ENCODE measurements around the gene C12orf43.

DNA sequence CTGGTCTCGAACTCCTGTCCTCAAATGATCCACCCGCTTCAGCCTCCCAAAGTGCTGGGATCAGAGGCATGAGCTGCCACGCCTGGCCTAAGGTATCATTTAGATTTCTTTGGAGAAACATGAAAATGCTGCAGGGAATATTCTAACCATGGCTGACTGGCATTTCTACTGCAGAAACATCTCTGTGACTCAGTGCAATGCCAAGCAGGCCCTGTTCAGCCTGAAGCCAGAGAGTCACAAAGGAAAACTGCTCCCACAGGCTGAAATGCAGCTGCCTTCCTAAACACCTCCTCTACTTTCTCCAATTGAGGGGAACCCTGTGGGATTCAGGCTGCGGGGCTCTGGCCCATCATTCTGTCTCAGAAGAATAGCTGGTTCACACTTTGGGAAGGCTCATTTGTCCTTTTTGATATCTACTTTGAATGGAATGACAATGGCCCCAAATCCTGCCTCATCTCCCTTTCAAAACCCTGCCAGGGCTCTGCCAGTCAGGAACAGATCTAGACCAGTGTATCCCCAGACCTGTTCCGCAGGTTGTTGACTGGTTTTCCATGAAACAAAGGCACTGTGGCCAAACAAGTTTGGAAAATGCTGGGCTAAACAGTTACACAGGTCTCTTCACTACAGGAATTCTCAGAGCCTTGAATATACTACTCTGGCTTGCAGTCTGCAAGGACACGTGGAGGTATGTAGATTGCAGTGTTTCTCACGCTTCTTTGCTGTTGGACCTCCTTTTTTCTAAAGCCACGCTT is 7.8 kb downstream of the C12orf43 start:
- TF ChIP-seq, protein P1, sequence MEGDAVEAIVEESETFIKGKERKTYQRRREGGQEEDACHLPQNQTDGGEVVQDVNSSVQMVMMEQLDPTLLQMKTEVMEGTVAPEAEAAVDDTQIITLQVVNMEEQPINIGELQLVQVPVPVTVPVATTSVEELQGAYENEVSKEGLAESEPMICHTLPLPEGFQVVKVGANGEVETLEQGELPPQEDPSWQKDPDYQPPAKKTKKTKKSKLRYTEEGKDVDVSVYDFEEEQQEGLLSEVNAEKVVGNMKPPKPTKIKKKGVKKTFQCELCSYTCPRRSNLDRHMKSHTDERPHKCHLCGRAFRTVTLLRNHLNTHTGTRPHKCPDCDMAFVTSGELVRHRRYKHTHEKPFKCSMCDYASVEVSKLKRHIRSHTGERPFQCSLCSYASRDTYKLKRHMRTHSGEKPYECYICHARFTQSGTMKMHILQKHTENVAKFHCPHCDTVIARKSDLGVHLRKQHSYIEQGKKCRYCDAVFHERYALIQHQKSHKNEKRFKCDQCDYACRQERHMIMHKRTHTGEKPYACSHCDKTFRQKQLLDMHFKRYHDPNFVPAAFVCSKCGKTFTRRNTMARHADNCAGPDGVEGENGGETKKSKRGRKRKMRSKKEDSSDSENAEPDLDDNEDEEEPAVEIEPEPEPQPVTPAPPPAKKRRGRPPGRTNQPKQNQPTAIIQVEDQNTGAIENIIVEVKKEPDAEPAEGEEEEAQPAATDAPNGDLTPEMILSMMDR (IDR thresholded peaks at IDR 0.05; ENCODE audit: insufficient read depth, low read length) = no peak
- TF ChIP-seq, protein P2, sequence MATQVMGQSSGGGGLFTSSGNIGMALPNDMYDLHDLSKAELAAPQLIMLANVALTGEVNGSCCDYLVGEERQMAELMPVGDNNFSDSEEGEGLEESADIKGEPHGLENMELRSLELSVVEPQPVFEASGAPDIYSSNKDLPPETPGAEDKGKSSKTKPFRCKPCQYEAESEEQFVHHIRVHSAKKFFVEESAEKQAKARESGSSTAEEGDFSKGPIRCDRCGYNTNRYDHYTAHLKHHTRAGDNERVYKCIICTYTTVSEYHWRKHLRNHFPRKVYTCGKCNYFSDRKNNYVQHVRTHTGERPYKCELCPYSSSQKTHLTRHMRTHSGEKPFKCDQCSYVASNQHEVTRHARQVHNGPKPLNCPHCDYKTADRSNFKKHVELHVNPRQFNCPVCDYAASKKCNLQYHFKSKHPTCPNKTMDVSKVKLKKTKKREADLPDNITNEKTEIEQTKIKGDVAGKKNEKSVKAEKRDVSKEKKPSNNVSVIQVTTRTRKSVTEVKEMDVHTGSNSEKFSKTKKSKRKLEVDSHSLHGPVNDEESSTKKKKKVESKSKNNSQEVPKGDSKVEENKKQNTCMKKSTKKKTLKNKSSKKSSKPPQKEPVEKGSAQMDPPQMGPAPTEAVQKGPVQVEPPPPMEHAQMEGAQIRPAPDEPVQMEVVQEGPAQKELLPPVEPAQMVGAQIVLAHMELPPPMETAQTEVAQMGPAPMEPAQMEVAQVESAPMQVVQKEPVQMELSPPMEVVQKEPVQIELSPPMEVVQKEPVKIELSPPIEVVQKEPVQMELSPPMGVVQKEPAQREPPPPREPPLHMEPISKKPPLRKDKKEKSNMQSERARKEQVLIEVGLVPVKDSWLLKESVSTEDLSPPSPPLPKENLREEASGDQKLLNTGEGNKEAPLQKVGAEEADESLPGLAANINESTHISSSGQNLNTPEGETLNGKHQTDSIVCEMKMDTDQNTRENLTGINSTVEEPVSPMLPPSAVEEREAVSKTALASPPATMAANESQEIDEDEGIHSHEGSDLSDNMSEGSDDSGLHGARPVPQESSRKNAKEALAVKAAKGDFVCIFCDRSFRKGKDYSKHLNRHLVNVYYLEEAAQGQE (IDR thresholded peaks at IDR 0.05; ENCODE audit: insufficient replicate concordance, low read depth) = no peak

All from HL-60 (cell line).